ENCODE data around the gene CEACAM18.

GRCh38 chr19:51478381-51479234, at the start of gene CEACAM18:
- TF ChIP-seq, protein P1, sequence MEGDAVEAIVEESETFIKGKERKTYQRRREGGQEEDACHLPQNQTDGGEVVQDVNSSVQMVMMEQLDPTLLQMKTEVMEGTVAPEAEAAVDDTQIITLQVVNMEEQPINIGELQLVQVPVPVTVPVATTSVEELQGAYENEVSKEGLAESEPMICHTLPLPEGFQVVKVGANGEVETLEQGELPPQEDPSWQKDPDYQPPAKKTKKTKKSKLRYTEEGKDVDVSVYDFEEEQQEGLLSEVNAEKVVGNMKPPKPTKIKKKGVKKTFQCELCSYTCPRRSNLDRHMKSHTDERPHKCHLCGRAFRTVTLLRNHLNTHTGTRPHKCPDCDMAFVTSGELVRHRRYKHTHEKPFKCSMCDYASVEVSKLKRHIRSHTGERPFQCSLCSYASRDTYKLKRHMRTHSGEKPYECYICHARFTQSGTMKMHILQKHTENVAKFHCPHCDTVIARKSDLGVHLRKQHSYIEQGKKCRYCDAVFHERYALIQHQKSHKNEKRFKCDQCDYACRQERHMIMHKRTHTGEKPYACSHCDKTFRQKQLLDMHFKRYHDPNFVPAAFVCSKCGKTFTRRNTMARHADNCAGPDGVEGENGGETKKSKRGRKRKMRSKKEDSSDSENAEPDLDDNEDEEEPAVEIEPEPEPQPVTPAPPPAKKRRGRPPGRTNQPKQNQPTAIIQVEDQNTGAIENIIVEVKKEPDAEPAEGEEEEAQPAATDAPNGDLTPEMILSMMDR (IDR thresholded peaks at IDR 0.05) = no peak
- TF ChIP-seq EZH2 (IDR thresholded peaks at IDR 0.05; ENCODE audit: borderline replicate concordance, insufficient read depth, low read depth, low read length, poor library complexity, severe bottlenecking) = no peak

All from B cell (primary cell).